ENCODE measurements around the gene BPIFB6. TPM values are rescaled to one million over a fixed set of nuclear protein-coding genes. Genes with fewer than 3 reads are reported as not detected.

BPIFB6 gene
- total RNA-seq, 4 donors from 2014 or later = not detected

GRCh38 chr20:33053291-33054106 lies 22.1 kb downstream of the BPIFB6 start, which contains the start of gene BPIFB3:
BPIFB3 (plus strand) TSS chr20:33053903; CDS start chr20:33055436, 1,533 bp downstream.
- no peak for DNase-seq
- Histone ChIP-seq H3K4me3 (no peak within 1 kb of the TSS), H3K9me3 (no peaks in the 10 kb centered on the region), H3K27me3 (peaks cover 0 to 40% (median 0%) of the 10 kb centered on the region in 4 donors), H3K4me1 (no peaks in the 10 kb centered on the region), H3K36me3 (no peaks in the 10 kb centered on the region), H3K27ac (no peak within 1 kb of the TSS)
- intact Hi-C loops (cut with DNase I) = no loop called here
- 80 to 89% methylated on average over 2 to 6 of the region's 25 CpGs for WGBS, 2 donors
- TF ChIP-seq CTCF (IDR thresholded peaks at IDR 0.05) = no peak
- no peak for TF ChIP-seq POLR2A (IDR thresholded peaks at IDR 0.05)

GRCh38 chr20:33054381-33054780 lies 22.9 kb downstream of the BPIFB6 start:
- intact Hi-C loops (cut with DNase I) = no loop called here
- Histone ChIP-seq H3K27ac (no peak overlapping the region), H3K4me3 (no peak overlapping the region), H3K36me3 (no peaks in the 10 kb centered on the region), H3K27me3 (peaks cover 0 to 44% (median 0%) of the 10 kb centered on the region in 4 donors), H3K9me3 (no peaks in the 10 kb centered on the region), H3K4me1 (no peaks in the 10 kb centered on the region)
- TF ChIP-seq CTCF (IDR thresholded peaks at IDR 0.05) (no peak), POLR2A (IDR thresholded peaks at IDR 0.05) (no peak)
- 85 to 89% methylated on average over 7 of the region's 7 CpGs for WGBS, 2 donors
- no peak for DNase-seq

GRCh38 chr20:33054791-33055190 lies 23.3 kb downstream of the BPIFB6 start:
- no peak for DNase-seq
- Histone ChIP-seq H3K4me3 (no peak overlapping the region), H3K36me3 (no peaks in the 10 kb centered on the region), H3K9me3 (no peaks in the 10 kb centered on the region), H3K4me1 (no peaks in the 10 kb centered on the region), H3K27me3 (peaks cover 0 to 48% (median 0%) of the 10 kb centered on the region in 4 donors), H3K27ac (no peak overlapping the region)
- intact Hi-C loops (cut with DNase I) = no loop called here
- no peak for TF ChIP-seq POLR2A (IDR thresholded peaks at IDR 0.05)
- 61 to 100% methylated on average over 1 to 2 of the region's 2 CpGs for WGBS, 2 donors

GRCh38 chr20:33059136-33059535 lies 27.7 kb downstream of the BPIFB6 start:
- TF ChIP-seq CTCF (IDR thresholded peaks at IDR 0.05) (no peak), POLR2A (IDR thresholded peaks at IDR 0.05) (no peak)
- Histone ChIP-seq H3K27me3 (peaks cover 0 to 51% (median 0%) of the 10 kb centered on the region in 4 donors), H3K36me3 (no peaks in the 10 kb centered on the region), H3K4me1 (no peaks in the 10 kb centered on the region), H3K4me3 (no peak overlapping the region), H3K9me3 (no peaks in the 10 kb centered on the region), H3K27ac (no peak overlapping the region)
- 86 to 87% methylated on average over 6 to 7 of the region's 7 CpGs for WGBS, 2 donors
- intact Hi-C loops (cut with DNase I) = no loop called here
- no peak for DNase-seq

GRCh38 chr20:33059741-33060390 lies 28.4 kb downstream of the BPIFB6 start:
- no peak for TF ChIP-seq CTCF (IDR thresholded peaks at IDR 0.05)
- no peak for TF ChIP-seq POLR2A (IDR thresholded peaks at IDR 0.05)
- Histone ChIP-seq H3K27me3 (peaks cover 0 to 44% (median 0%) of the 10 kb centered on the region in 4 donors), H3K27ac (no peak overlapping the region), H3K36me3 (no peaks in the 10 kb centered on the region), H3K9me3 (no peaks in the 10 kb centered on the region), H3K4me3 (no peak overlapping the region), H3K4me1 (no peaks in the 10 kb centered on the region)
- 60 to 92% methylated on average over 7 to 11 of the region's 22 CpGs for whole genome bisulfite sequencing, 2 donors
- DNase-seq = no peak
- intact Hi-C loops (cut with DNase I) = no loop called here

Data from esophagus squamous epithelium (tissue), 5 donors.